ENCODE measurements around the gene TAF6.

GRCh38 chr7:100064162-100064561, 55.0 kb downstream of the TAF6 start:
- TF ChIP-seq EP300 (IDR thresholded peaks at IDR 0.05), result no peak
- TF ChIP-seq CTCF (IDR thresholded peaks at IDR 0.05), result no peak
- no peak for TF ChIP-seq POLR2AphosphoS5 (IDR thresholded peaks at IDR 0.05)
- TF ChIP-seq POLR2A (IDR thresholded peaks at IDR 0.05), result no peak
